HUES6 (cell line): ENCODE data around the gene TBL2.
"Not testable (repeated sequence)": the region's sequence is repeated elsewhere in the genome, so short reads cannot be mapped to it uniquely, and the experiment has no call there.

Experiments used
- H3K27ac ChIP-seq: 2 replicates; pipeline ENCODE4 v1.7.0; 2013; ENCODE audit warnings: low read depth, mild to moderate bottlenecking, low read length, inconsistent platforms
- H3K27me3 ChIP-seq: 2 replicates; pipeline ENCODE4 v1.6.1; 2013; ENCODE audit warnings: low read length; ENCODE audit not compliant: control insufficient read depth, insufficient read depth
- H3K36me3 ChIP-seq: 2 replicates; pipeline ENCODE4 v1.6.1; 2013; ENCODE audit warnings: low read length; ENCODE audit not compliant: control insufficient read depth, insufficient read depth
- H3K4me1 ChIP-seq: 2 replicates; pipeline ENCODE4 v1.6.1; 2013; ENCODE audit warnings: low read length; ENCODE audit not compliant: control insufficient read depth, insufficient read depth
- H3K4me3 ChIP-seq: 2 replicates; pipeline ENCODE4 v1.5.1; 2013; ENCODE audit warnings: low read depth, low read length
- H3K9ac ChIP-seq: one replicate; pipeline ENCODE4 v1.6.1; 2013; ENCODE audit warnings: mild to moderate bottlenecking, low read length
- H3K9me3 ChIP-seq: 2 replicates; pipeline ENCODE4 v1.6.1; 2013; ENCODE audit warnings: low read depth, low read length; ENCODE audit not compliant: control insufficient read depth, insufficient read depth

TBL2 gene

DNA sequence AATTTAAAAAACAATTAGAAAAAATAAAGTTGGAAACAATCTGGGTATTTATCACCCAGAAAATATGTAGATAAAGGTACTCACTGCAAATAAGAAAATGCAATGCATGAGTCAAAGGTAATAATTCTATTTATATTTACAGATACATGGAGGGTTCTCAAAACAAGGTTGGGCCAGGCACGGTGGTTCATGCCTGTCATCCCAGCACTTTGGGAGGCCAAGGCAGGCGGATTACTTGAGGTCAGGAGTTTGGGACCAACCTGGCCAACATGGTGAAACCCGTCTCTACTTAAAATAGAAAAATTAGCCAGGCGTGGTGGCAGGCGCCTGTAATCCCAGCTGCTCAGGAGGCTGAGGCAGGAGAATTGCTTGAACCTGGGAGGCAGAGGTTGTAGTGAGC is 28.3 kb downstream of the TBL2 start:
- not testable (repeated sequence) for H3K9ac ChIP-seq, H3K27ac ChIP-seq, H3K4me1 ChIP-seq, H3K9me3 ChIP-seq, H3K27me3 ChIP-seq, H3K4me3 ChIP-seq
- H3K36me3 ChIP-seq, result peaks cover 27% of the 10 kb centered on the region

GRCh38 chr7:73549176-73549575 is 29.2 kb downstream of the TBL2 start:
- no peak overlapping the region for H3K27ac ChIP-seq
- peaks cover 27% of the 10 kb centered on the region for H3K36me3 ChIP-seq

GRCh38 chr7:73547841-73548240 is 30.5 kb downstream of the TBL2 start:
- H3K27ac ChIP-seq, result no peak overlapping the region
- peaks cover 30% of the 10 kb centered on the region for H3K36me3 ChIP-seq
- no peaks in the 10 kb centered on the region for H3K4me1 ChIP-seq
- H3K27me3 ChIP-seq, result no peaks in the 10 kb centered on the region
- H3K4me3 ChIP-seq, result no peak overlapping the region
- no peaks in the 10 kb centered on the region for H3K9me3 ChIP-seq
- H3K9ac ChIP-seq, result no peak overlapping the region

More at GRCh38 chr7:73549176-73549575, 29.2 kb downstream of the TBL2 start:
- H3K4me3 ChIP-seq, result no peak overlapping the region
- no peaks in the 10 kb centered on the region for H3K9me3 ChIP-seq
- no peaks in the 10 kb centered on the region for H3K4me1 ChIP-seq
- no peak overlapping the region for H3K9ac ChIP-seq
- H3K27me3 ChIP-seq, result no peaks in the 10 kb centered on the region

DNA sequence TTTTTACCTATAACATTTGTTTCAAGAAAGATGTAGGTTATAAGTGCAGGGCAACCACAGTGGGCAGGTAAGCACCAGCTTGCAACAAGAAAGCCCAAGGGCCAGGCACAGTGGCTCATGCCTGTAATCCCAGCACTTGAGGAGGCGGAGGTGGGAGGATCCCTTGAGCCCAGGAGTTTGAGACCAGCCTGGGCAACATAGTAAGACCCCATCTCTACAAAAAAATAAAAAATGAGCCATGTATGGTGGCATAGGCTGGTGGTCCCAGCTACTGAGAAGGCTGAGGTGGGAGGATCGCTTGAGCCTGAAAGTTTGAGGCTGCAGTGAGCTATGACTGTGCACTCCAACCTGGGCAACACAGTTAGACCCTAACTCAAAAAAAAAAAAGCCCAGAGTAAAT is 33.7 kb downstream of the TBL2 start:
- no peak overlapping the region for H3K4me3 ChIP-seq
- no peaks in the 10 kb centered on the region for H3K9me3 ChIP-seq
- no peak overlapping the region for H3K9ac ChIP-seq
- H3K36me3 ChIP-seq, result peaks cover 37% of the 10 kb centered on the region
- no peaks in the 10 kb centered on the region for H3K27me3 ChIP-seq
- no peak overlapping the region for H3K27ac ChIP-seq
- H3K4me1 ChIP-seq, result no peaks in the 10 kb centered on the region

DNA sequence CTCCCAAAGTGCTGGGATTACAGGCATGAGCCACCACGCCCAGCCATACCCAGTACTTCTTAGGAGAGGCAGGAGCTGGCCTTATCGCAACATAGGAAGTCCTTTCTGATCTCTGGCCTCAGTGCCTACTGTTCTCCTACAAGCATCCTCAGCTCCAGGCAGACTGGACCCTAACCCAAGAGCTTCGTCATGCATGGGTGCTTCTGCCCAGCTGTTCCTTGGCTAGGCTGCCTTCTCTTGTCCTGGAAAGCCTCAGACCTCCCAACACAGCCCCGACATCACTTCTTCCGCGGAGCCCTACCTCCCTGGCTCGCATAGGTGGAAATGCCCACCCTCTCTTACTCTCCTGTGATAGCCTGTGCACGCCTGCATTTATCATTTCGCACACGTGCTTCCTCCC is 36.7 kb downstream of the TBL2 start:
- H3K9me3 ChIP-seq, result no peaks in the 10 kb centered on the region

DNA sequence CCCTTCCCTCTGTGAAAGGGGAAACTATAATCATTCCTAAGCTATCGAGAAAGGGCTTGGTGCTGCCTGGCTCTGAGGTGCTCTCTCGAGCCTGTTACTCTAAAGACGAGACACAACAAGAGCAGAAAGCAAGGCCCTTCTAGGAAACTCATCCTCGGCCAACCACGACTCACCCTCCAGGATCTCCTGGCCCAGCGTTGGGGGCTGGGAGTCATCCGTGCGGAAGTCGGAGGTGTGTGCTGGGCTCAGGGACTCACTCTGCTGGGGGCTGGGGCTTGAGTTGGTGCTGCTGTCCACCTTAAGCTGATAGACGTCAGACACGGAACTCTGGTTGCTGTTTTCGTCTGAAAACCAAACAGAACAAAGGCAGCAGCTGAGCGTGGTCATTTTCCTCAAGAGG is 38.7 kb downstream of the TBL2 start:
- no peaks in the 10 kb centered on the region for H3K27me3 ChIP-seq
- H3K27ac ChIP-seq, result no peak overlapping the region
- H3K4me3 ChIP-seq, result no peak overlapping the region
- no peaks in the 10 kb centered on the region for H3K4me1 ChIP-seq
- no peaks in the 10 kb centered on the region for H3K9me3 ChIP-seq
- peaks cover 63% of the 10 kb centered on the region for H3K36me3 ChIP-seq
- no peak overlapping the region for H3K9ac ChIP-seq

More for the DNA sequence above, 36.7 kb downstream of the TBL2 start:
- Histone ChIP-seq H3K9ac (no peak overlapping the region), H3K27me3 (no peaks in the 10 kb centered on the region), H3K4me3 (no peak overlapping the region), H3K4me1 (no peaks in the 10 kb centered on the region), H3K27ac (no peak overlapping the region), H3K36me3 (peaks cover 52% of the 10 kb centered on the region)

- peaks cover 63% of the 10 kb centered on the region for H3K36me3 ChIP-seq
- not testable (repeated sequence) for H3K4me3 ChIP-seq, H3K9me3 ChIP-seq, H3K9ac ChIP-seq, H3K4me1 ChIP-seq, H3K27ac ChIP-seq, H3K27me3 ChIP-seq
Measured at GRCh38 chr7:73538510-73538909, 39.9 kb downstream of the TBL2 start.

DNA sequence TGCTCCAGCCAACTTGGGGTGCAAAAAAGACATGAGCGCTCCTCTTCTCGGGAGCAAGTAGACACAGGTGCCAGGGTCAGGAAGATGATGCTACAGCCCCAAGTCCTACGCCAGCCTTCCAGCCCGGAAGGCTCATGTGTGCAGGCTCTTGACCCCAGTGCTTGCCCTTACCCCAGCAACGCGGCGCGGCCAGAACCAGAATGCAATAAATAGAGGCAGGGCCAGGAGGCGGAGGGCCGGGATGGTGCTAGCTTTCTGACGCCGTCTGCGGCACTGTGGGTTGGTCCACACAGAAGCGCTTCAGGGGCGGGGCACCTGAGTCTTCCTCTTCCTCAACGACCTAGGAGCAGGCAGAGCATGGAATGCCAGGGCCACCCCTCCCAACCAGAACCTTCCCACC is 41.3 kb downstream of the TBL2 start:
- Histone ChIP-seq H3K36me3 (peaks cover 50% of the 10 kb centered on the region), H3K4me1 (no peaks in the 10 kb centered on the region), H3K9me3 (no peaks in the 10 kb centered on the region), H3K4me3 (no peak overlapping the region), H3K27me3 (no peaks in the 10 kb centered on the region), H3K27ac (no peak overlapping the region), H3K9ac (no peak overlapping the region)

DNA sequence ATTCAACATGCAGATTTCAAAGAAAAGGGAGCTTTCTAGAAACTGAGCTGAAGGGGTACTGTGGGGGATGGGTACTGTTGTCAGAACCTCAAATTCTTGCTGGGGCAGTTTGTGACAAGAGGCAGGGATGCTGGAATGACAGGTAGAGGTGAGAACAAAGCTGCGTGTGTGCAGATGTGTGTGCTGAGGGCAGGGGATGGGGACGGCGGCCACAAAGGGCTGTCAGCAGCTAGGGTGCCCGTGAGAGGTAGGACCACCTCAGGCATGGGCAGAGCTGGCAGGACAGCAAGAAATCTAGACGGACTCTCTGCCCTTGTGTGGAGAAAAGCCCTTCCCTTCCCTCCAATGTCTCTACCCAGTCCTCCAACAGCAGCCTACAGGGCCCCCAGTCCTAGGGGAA is 41.9 kb downstream of the TBL2 start:
- Histone ChIP-seq H3K9ac (no peak overlapping the region), H3K27me3 (no peaks in the 10 kb centered on the region), H3K4me1 (no peaks in the 10 kb centered on the region), H3K36me3 (peaks cover 45% of the 10 kb centered on the region), H3K27ac (no peak overlapping the region), H3K9me3 (no peaks in the 10 kb centered on the region), H3K4me3 (no peak overlapping the region)

GRCh38 chr7:73535918-73536317 is 42.5 kb downstream of the TBL2 start:
- H3K4me1 ChIP-seq, H3K9ac ChIP-seq, H3K27ac ChIP-seq, H3K27me3 ChIP-seq, H3K9me3 ChIP-seq, H3K4me3 ChIP-seq: not testable (repeated sequence)
- peaks cover 45% of the 10 kb centered on the region for H3K36me3 ChIP-seq

GRCh38 chr7:73533742-73534141 is 44.6 kb downstream of the TBL2 start:
- H3K27me3 ChIP-seq, result no peaks in the 10 kb centered on the region
- no peak overlapping the region for H3K9ac ChIP-seq
- no peak overlapping the region for H3K4me3 ChIP-seq
- peak overlapping the region; percentile 46; the same call in 1 of the 2 replicates for H3K27ac ChIP-seq
- no peaks in the 10 kb centered on the region for H3K4me1 ChIP-seq
- no peaks in the 10 kb centered on the region for H3K9me3 ChIP-seq
- peaks cover 30% of the 10 kb centered on the region for H3K36me3 ChIP-seq

GRCh38 chr7:73532224-73532623 is 46.2 kb downstream of the TBL2 start:
- Histone ChIP-seq H3K27me3 (no peaks in the 10 kb centered on the region), H3K4me1 (no peaks in the 10 kb centered on the region), H3K4me3 (no peak overlapping the region), H3K27ac (no peak overlapping the region), H3K36me3 (peaks cover 17% of the 10 kb centered on the region), H3K9ac (no peak overlapping the region), H3K9me3 (no peaks in the 10 kb centered on the region)
